Ovary (tissue), 9 donors: Measurements from ENCODE around the gene SREBF2. TPM values are rescaled to one million over a fixed set of nuclear protein-coding genes. Genes with fewer than 3 reads are reported as not detected.

Source experiments
- DNase-seq, 5 donors: peaks; one replicate each; pipeline ENCODE4 v3.0.0-alpha.2; 2019 to 2020
- H3K27ac ChIP-seq, 2 donors: fragments of 200-600 bp; one replicate each; pipeline versions ENCODE4 v1.5.1 to v1.8.0; 2019 to 2022
- H3K27me3 ChIP-seq: fragments of 200-600 bp; one replicate; pipeline ENCODE4 v1.8.0; 2022
- H3K36me3 ChIP-seq: fragments of 200-600 bp; sonication (generic); one replicate; pipeline ENCODE4 v1.5.1; 2019
- H3K4me1 ChIP-seq: one replicate; pipeline ENCODE4 v1.8.1; 2013; ENCODE audit warnings: mild to moderate bottlenecking, moderate library complexity; ENCODE audit not compliant: insufficient read depth
- H3K4me3 ChIP-seq: fragments of 200-600 bp; sonication (generic); one replicate; pipeline ENCODE4 v1.5.1; 2017
- H3K9me3 ChIP-seq, 2 donors: fragments of 200-600 bp in 1 of 2; sonication (generic) in 1 of 2; one replicate each; pipeline versions ENCODE4 v1.5.1 to v1.8.1; 2013 to 2019; ENCODE audit warnings: mild to moderate bottlenecking in 1 of 2, moderate library complexity in 1 of 2
- CTCF ChIP-seq, 3 donors: fragments of 450-650 bp in 2 of 3; fragments of 200-600 bp in 1 of 3; IDR thresholded peaks; one replicate each; pipeline versions ENCODE4 v1.5.1 to v1.8.0; 2016 to 2022; ENCODE audit warnings: antibody characterized with exemption in 3 of 3, mild to moderate bottlenecking in 1 of 3
- EP300 ChIP-seq: sonication (generic); formaldehyde crosslinking; IDR thresholded peaks from one replicate; pipeline ENCODE4 v1.6.1; 2017; ENCODE audit warnings: antibody characterized with exemption
- POLR2A ChIP-seq: fragments of 450-650 bp; IDR thresholded peaks from one replicate; pipeline ENCODE4 v1.6.1; 2017; ENCODE audit warnings: antibody characterized with exemption, mild to moderate bottlenecking, moderate library complexity
- WGBS, 3 donors: extraction: QIAGEN DNeasy Blood & Tissue Kit in 1 of 3; methylation state at CpG; one replicate each; pipeline versions ENCODE4 v1.1.5 to v1.1.7; 2013 to 2017; 5-methylcytosine and 5-hydroxymethylcytosine counted together
- intact Hi-C, 4 donors: fragments of 100-400 bp; cut with DNase I; formaldehyde crosslinking; loops; one replicate each; pipeline versions ENCODE4 v1.11.0 to v1.15.1; 2022 to 2023
- polyA plus RNA-seq, 2 donors: library from polyadenylated mRNA; stranded (reverse); fragments of 200-250 nt in 1 of 2; fragments of 350-450 nt in 1 of 2; fragmentation: Illumina TruSeq in 1 of 2; extraction: RNeasy Lipid Tissue Mini Kit (QIAGEN cat#74804) in 1 of 2; gene quantifications; one replicate each; pipeline ENCODE4 v1.2.3, GENCODE V29; 2013 to 2014
- total RNA-seq, 7 donors: library from RNA; depleted of rRNA in 2 of 7; stranded (reverse); fragments of >200 nt in 2 of 7; fragmentation: NEBNext Ultra II Directional in 3 of 7; extraction: Animal tissue kit (Norgen Biotek cat#: 25700) in 3 of 7; gene quantifications; one replicate each; pipeline versions ENCODE4 v1.1.0 to v1.2.4, GENCODE V29; 2016 to 2023
- donor health status: DM: no; HTN: no; CAD: no; lungs with moderate emphysema.
- donor health status: DM: no; HTN: no; CAD: no.
- donor health status: Bipolar disorder and iron deficiency.
- donor health status: DM: yes; HTN: yes; CAD: no.
- donor health status: DM: no; HTN: no; CAD: no.
- donor health status: DM: yes; HTN: yes; CAD: no.

Gene SREBF2
- total and polyA plus RNA-seq, 9 donors, result 29.2 to 215 (median 74.1) TPM

- H3K9me3 ChIP-seq, result no peaks in the 10 kb centered on the region
- 41 to 58% (median 48%) methylated on average over 8 of the region's 8 CpGs for WGBS, 3 donors
Observed at GRCh38 chr22:41929418-41929810, 96.5 kb downstream of the SREBF2 start.

GRCh38 chr22:41931701-41932269 lies 98.9 kb downstream of the SREBF2 start:
- Histone ChIP-seq H3K9me3 (no peaks in the 10 kb centered on the region), H3K4me1 (no peaks in the 10 kb centered on the region), H3K27me3 (no peaks in the 10 kb centered on the region), H3K4me3 (no peak overlapping the region), H3K36me3 (no peaks in the 10 kb centered on the region), H3K27ac (no peak overlapping the region)
- intact Hi-C loops, result no loop called here
- whole genome bisulfite sequencing, 3 donors, result 77 to 78% (median 77%) methylated on average over 10 of the region's 10 CpGs
- DNase-seq, result no peak
- TF ChIP-seq POLR2A (no peak), CTCF (IDR thresholded peaks at IDR 0.05) (no peak), EP300 (no peak)

More at GRCh38 chr22:41929418-41929810, 96.5 kb downstream of the SREBF2 start:
- Histone ChIP-seq H3K4me1 (peaks cover 3% of the 10 kb centered on the region), H3K4me3 (no peak overlapping the region), H3K27me3 (no peaks in the 10 kb centered on the region), H3K27ac (no peak overlapping the region), H3K36me3 (no peaks in the 10 kb centered on the region)
- TF ChIP-seq POLR2A (no peak), EP300 (no peak), CTCF (IDR thresholded peaks at IDR 0.05) (no peak)
- no peak for DNase-seq
- intact Hi-C loops, result no loop called here

- Histone ChIP-seq H3K4me1 (no peaks in the 10 kb centered on the region), H3K27me3 (no peaks in the 10 kb centered on the region), H3K27ac (no peak overlapping the region), H3K4me3 (no peak overlapping the region), H3K36me3 (no peaks in the 10 kb centered on the region), H3K9me3 (no peaks in the 10 kb centered on the region)
- intact Hi-C loops, result no loop called here
- DNase-seq, result no peak
- 91 to 94% (median 92%) methylated on average over 12 of the region's 12 CpGs for WGBS, 3 donors
- TF ChIP-seq CTCF (IDR thresholded peaks at IDR 0.05), result no peak
- no peak for TF ChIP-seq EP300
- no peak for TF ChIP-seq POLR2A
Observed at GRCh38 chr22:41932353-41932752, 99.4 kb downstream of the SREBF2 start.

- intact Hi-C loops, result no loop called here
Observed at GRCh38 chr22:41933411-41934177, 100.7 kb downstream of the SREBF2 start.

More at GRCh38 chr22:41933411-41934177, 100.7 kb downstream of the SREBF2 start:
- Histone ChIP-seq H3K36me3 (no peaks in the 10 kb centered on the region), H3K4me3 (no peak overlapping the region), H3K9me3 (no peaks in the 10 kb centered on the region), H3K27me3 (no peaks in the 10 kb centered on the region), H3K4me1 (no peaks in the 10 kb centered on the region), H3K27ac (no peak overlapping the region)
- no peak for DNase-seq
- no peak for TF ChIP-seq CTCF (IDR thresholded peaks at IDR 0.05)
- no peak for TF ChIP-seq POLR2A
- TF ChIP-seq EP300, result no peak
- WGBS, 3 donors, result 78 to 90% (median 87%) methylated on average over 16 of the region's 16 CpGs
